GM18858 (cell line): ENCODE measurements around the gene GSDMA.
"Not testable (repeated sequence)": the region's sequence is repeated elsewhere in the genome, so short reads cannot be mapped to it uniquely, and the experiment has no call there.

Experiments used
- ATAC-seq: cut with Tn5 transposase; IDR thresholded peaks from one replicate; pipeline ENCODE4 v1.9.1; 2021; ENCODE audit not compliant: unreplicated experiment

Gene GSDMA

GRCh38 chr17:39996162-39996561 is 33.4 kb downstream of the GSDMA start:
- ATAC-seq = no peak

- ATAC-seq = no peak
Observed at GRCh38 chr17:39996800-39997199, 34.0 kb downstream of the GSDMA start.

GRCh38 chr17:39997543-39997942 is 34.7 kb downstream of the GSDMA start:
- ATAC-seq = no peak

- no peak for ATAC-seq
Observed at GRCh38 chr17:39999067-39999466, 36.3 kb downstream of the GSDMA start.

GRCh38 chr17:40000161-40000560 is 37.4 kb downstream of the GSDMA start:
- no peak for ATAC-seq

GRCh38 chr17:40001335-40001734 is 38.5 kb downstream of the GSDMA start:
- ATAC-seq = not testable (repeated sequence)

- no peak for ATAC-seq
Observed at GRCh38 chr17:40004072-40004471, 41.3 kb downstream of the GSDMA start.

- no peak for ATAC-seq
Observed at GRCh38 chr17:40004712-40005111, 41.9 kb downstream of the GSDMA start.

GRCh38 chr17:40005520-40005919 is 42.7 kb downstream of the GSDMA start:
- ATAC-seq = no peak

- ATAC-seq = not testable (repeated sequence)
Observed at GRCh38 chr17:40010946-40011500, 48.2 kb downstream of the GSDMA start.

- not testable (repeated sequence) for ATAC-seq
Observed at GRCh38 chr17:40012017-40012647, 49.3 kb downstream of the GSDMA start.

- ATAC-seq = no peak
Observed at GRCh38 chr17:40014375-40014980, 51.7 kb downstream of the GSDMA start.

GRCh38 chr17:40015005-40015997 is 52.5 kb downstream of the GSDMA start, which contains the start of gene CSF3:
TSS of gene CSF3 (plus strand) at chr17:40015440. CDS start at chr17:40015475, 35 bp downstream.
- no peak for ATAC-seq

- ATAC-seq = no peak
Observed at GRCh38 chr17:40015998-40016985, 53.5 kb downstream of the GSDMA start.

GRCh38 chr17:40017422-40018080 is 54.7 kb downstream of the GSDMA start:
- no peak for ATAC-seq

- ATAC-seq = no peak
Observed at GRCh38 chr17:40018211-40019121, 55.7 kb downstream of the GSDMA start.

GRCh38 chr17:40019140-40019991 is 56.6 kb downstream of the GSDMA start:
- no peak for ATAC-seq

GRCh38 chr17:40020146-40020545 is 57.3 kb downstream of the GSDMA start:
- ATAC-seq = no peak
